RWPE1 (cell line): ENCODE results near the gene LYRM9.

Experiments
- CTCF ChIA-PET: fragments of 350-600 bp; sonication (Branson Sonifier 250); formaldehyde crosslinking; extraction: SDS; loops from one replicate; lab custom pipeline; 2021; lab: Yijun Ruan, JAX
- POLR2A ChIA-PET: fragments of 400-600 bp; formaldehyde crosslinking; extraction: SDS; loops from one replicate; lab custom pipeline; 2020; ENCODE audit warnings: antibody characterized with exemption; ENCODE audit not compliant: low non-redundant PET; lab: Yijun Ruan, JAX
- DNase-seq: peaks from one replicate; pipeline ENCODE4 v3.0.0; 2012; ENCODE audit warnings: low spot score
- H3K27ac ChIP-seq: fragments of 450-650 bp; 2 replicates; pipeline ENCODE4 v1.5.1; 2017
- CTCF ChIP-seq: fragments of 450-650 bp; conservative IDR thresholded peaks from 2 replicates; pipeline ENCODE4 v1.5.1; 2017; ENCODE audit warnings: low read depth, mild to moderate bottlenecking

The LYRM9 gene

GRCh38 chr17:27907976-27908558, 14.9 kb upstream of the LYRM9 start:
- no peak for DNase-seq
- CTCF ChIA-PET = no interaction called here
- no peak for TF ChIP-seq CTCF
- H3K27ac ChIP-seq = no peak overlapping the region
- POLR2A ChIA-PET = no interaction called here

GRCh38 chr17:27906623-27907022, 13.5 kb upstream of the LYRM9 start:
- POLR2A ChIA-PET = no interaction called here
- no peak for TF ChIP-seq CTCF
- no peak overlapping the region for H3K27ac ChIP-seq
- DNase-seq = no peak
- CTCF ChIA-PET = interaction anchor here (1.4 kb wide), 1 partner anchor 13 kb away, joined by 5 read pairs; the partner anchor contains the start of gene LYRM9

GRCh38 chr17:27906226-27906580, 13.0 kb upstream of the LYRM9 start:
- DNase-seq = no peak
- POLR2A ChIA-PET = no interaction called here
- no peak for TF ChIP-seq CTCF
- H3K27ac ChIP-seq = no peak overlapping the region
- CTCF ChIA-PET = interaction anchor here (1.4 kb wide), 1 partner anchor 13 kb away, joined by 5 read pairs; the partner anchor contains the start of gene LYRM9

- POLR2A ChIA-PET = no interaction called here
- no peak for DNase-seq
- no peak overlapping the region for H3K27ac ChIP-seq
Observed at GRCh38 chr17:27905447-27906225, 12.5 kb upstream of the LYRM9 start.

GRCh38 chr17:27904534-27905446, 11.6 kb upstream of the LYRM9 start:
- H3K27ac ChIP-seq = no peak overlapping the region
- TF ChIP-seq CTCF = no peak
- POLR2A ChIA-PET = no interaction called here
- DNase-seq = no peak
- CTCF ChIA-PET = no interaction called here

More at GRCh38 chr17:27905447-27906225, 12.5 kb upstream of the LYRM9 start:
- CTCF ChIA-PET = interaction anchor here (1.4 kb wide), 1 partner anchor 12 kb away, joined by 5 read pairs; the partner anchor contains the start of gene LYRM9
- TF ChIP-seq CTCF = no peak

GRCh38 chr17:27904114-27904513, 10.9 kb upstream of the LYRM9 start:
- CTCF ChIA-PET = no interaction called here
- DNase-seq = no peak
- no peak for TF ChIP-seq CTCF
- H3K27ac ChIP-seq = no peak overlapping the region
- POLR2A ChIA-PET = no interaction called here
